K562 (cell line): ENCODE results near the gene ZNF652. TPM values are rescaled to one million over a fixed set of nuclear protein-coding genes. Genes with fewer than 3 reads are reported as not detected.

Experiments used
- DPF2 ChIP-seq: fragments of 450-650 bp; IDR thresholded peaks from 2 replicates; pipeline ENCODE4 v1.6.1; 2016
- HOXB6 ChIP-seq: fragments of 250-450 bp; sonication (Bioruptor Pico); IDR thresholded peaks from 2 replicates; pipeline ENCODE4 v1.5.1; 2022; ENCODE audit warnings: mild to moderate bottlenecking, borderline replicate concordance
- MCM2 ChIP-seq: fragments of 450-650 bp; IDR thresholded peaks from 2 replicates; pipeline ENCODE4 v1.6.1; 2017; ENCODE audit warnings: low read depth, mild to moderate bottlenecking
- MXI1 ChIP-seq: IDR thresholded peaks from 2 replicates; pipeline ENCODE4 v1.6.1; 2011; ENCODE audit warnings: low read depth, mild to moderate bottlenecking, improper control_type of control experiment, low read length
- NRF1 ChIP-seq, 2 experiments: fragments of 450-650 bp; IDR thresholded peaks in 1 of 2; conservative IDR thresholded peaks in 1 of 2; 2 replicates each; pipeline ENCODE4 v1.6.1; 2014; ENCODE audit warnings: mild to moderate bottlenecking in 2 of 2
- POLR2H ChIP-seq: IDR thresholded peaks from 2 replicates; pipeline ENCODE4 v1.6.1; 2016; ENCODE audit warnings: missing genetic modification characterization, low read depth, mild to moderate bottlenecking, control low read depth, missing compliant biosample characterization, moderate library complexity
- SMARCC2 ChIP-seq: fragments of 450-650 bp; IDR thresholded peaks from 2 replicates; pipeline ENCODE4 v1.6.1; 2017; ENCODE audit warnings: antibody characterized with exemption, moderate library complexity, mild to moderate bottlenecking, low read depth
- SRSF1 ChIP-seq: fragments of 200-400 bp; formaldehyde crosslinking; IDR thresholded peaks from 2 replicates; pipeline ENCODE4 v1.6.1; 2017; ENCODE audit warnings: mild to moderate bottlenecking, low read depth, low read length, moderate library complexity
- SRSF3 ChIP-seq: fragments of 200-400 bp; formaldehyde crosslinking; IDR thresholded peaks from 2 replicates; pipeline ENCODE4 v1.6.1; 2016; ENCODE audit warnings: mild to moderate bottlenecking, low read length, moderate library complexity; ENCODE audit not compliant: insufficient read depth
- ZBTB1 ChIP-seq: sonication (generic); formaldehyde crosslinking; IDR thresholded peaks from 2 replicates; pipeline ENCODE4 v1.8.1; 2023; ENCODE audit warnings: missing genetic modification reagents, low read depth, mild to moderate bottlenecking, borderline replicate concordance
- ZNF707 ChIP-seq: fragments of 250-450 bp; sonication (Bioruptor Pico); conservative IDR thresholded peaks from 2 replicates; pipeline ENCODE4 v1.8.0; 2022; ENCODE audit warnings: inconsistent platforms, mild to moderate bottlenecking, moderate library complexity
- ZNF766 ChIP-seq: fragments of 200-800 bp; sonication (Bioruptor generic); conservative IDR thresholded peaks from 2 replicates; pipeline ENCODE4 v1.6.1; 2016; ENCODE audit warnings: missing genetic modification characterization, missing compliant biosample characterization
- polyA plus RNA-seq, 8 experiments: library from polyadenylated mRNA; depleted of rRNA in 4 of 8; stranded (reverse) in 5 of 8; unstranded in 3 of 8; fragments of >200 nt; fragmentation: Nextera tagmentation in 2 of 8; fragmentation: Illumina TruSeq in 1 of 8; extraction: Ambion mirVana in 2 of 8; extraction: Trizol in 1 of 8; gene quantifications; 2 replicates each; pipeline versions ENCODE4 v1.2.1 to v1.2.3, GENCODE V29; 2011 to 2014; ENCODE audit warnings: inconsistent platforms in 1 of 8, missing spikeins in 1 of 8
- total RNA-seq, 7 experiments: library from RNA; depleted of rRNA in 6 of 7; stranded (reverse); fragments of >200 nt in 6 of 7; fragmentation: Illumina TruSeq in 2 of 7; extraction: Trizol in 2 of 7; gene quantifications; 2 replicates each; pipeline versions ENCODE4 v1.2.1 to v1.2.3, GENCODE V29; 2011 to 2021; ENCODE audit warnings: low replicate concordance in 1 of 7
- TF ChIP-seq, protein P1 (sequence below): fragments of 450-650 bp; IDR thresholded peaks from 2 replicates; pipeline ENCODE4 v1.6.1; 2016
- TF ChIP-seq, protein P2 (sequence below), 3 experiments: fragments of 200-800 bp in 1 of 3; fragments of 250-450 bp in 1 of 3; fragments of 450-650 bp in 1 of 3; sonication (Bioruptor Pico) in 1 of 3; sonication (Bioruptor generic) in 1 of 3; formaldehyde crosslinking in 1 of 3; IDR thresholded peaks; 2 replicates each; pipeline versions ENCODE4 v1.6.1 to v1.8.0; 2016 to 2022; ENCODE audit warnings: mild to moderate bottlenecking in 2 of 3, missing genetic modification characterization in 2 of 3, missing compliant biosample characterization in 1 of 3, moderate library complexity in 1 of 3
- TF ChIP-seq, protein P3 (sequence below), 2 experiments: fragments of 200-800 bp in 1 of 2; sonication (Bioruptor generic) in 1 of 2; sonication (generic) in 1 of 2; formaldehyde crosslinking in 1 of 2; IDR thresholded peaks in 1 of 2; conservative IDR thresholded peaks in 1 of 2; 2 replicates each; pipeline versions ENCODE4 v1.5.0 to v1.6.1; 2016 to 2020; ENCODE audit warnings: missing compliant biosample characterization in 1 of 2, missing genetic modification characterization in 1 of 2, missing genetic modification reagents in 1 of 2
- TF ChIP-seq, protein P4 (sequence below): sonication (generic); formaldehyde crosslinking; IDR thresholded peaks from 2 replicates; pipeline ENCODE4 v1.8.0; 2022; ENCODE audit warnings: mild to moderate bottlenecking, missing genetic modification reagents
- TF ChIP-seq, protein P5 (sequence below): fragments of 450-650 bp; conservative IDR thresholded peaks from 2 replicates; pipeline ENCODE4 v1.6.1; 2016; ENCODE audit warnings: missing genetic modification characterization, low read depth, mild to moderate bottlenecking, missing compliant biosample characterization, moderate library complexity

ZNF652 gene
- total and polyA plus RNA-seq, 9 of the 15 experiments (the other 6 are each of a cell fraction or from before 2014, with no cell fraction given), result 5.1 to 15.5 (median 7.8) TPM

DNA sequence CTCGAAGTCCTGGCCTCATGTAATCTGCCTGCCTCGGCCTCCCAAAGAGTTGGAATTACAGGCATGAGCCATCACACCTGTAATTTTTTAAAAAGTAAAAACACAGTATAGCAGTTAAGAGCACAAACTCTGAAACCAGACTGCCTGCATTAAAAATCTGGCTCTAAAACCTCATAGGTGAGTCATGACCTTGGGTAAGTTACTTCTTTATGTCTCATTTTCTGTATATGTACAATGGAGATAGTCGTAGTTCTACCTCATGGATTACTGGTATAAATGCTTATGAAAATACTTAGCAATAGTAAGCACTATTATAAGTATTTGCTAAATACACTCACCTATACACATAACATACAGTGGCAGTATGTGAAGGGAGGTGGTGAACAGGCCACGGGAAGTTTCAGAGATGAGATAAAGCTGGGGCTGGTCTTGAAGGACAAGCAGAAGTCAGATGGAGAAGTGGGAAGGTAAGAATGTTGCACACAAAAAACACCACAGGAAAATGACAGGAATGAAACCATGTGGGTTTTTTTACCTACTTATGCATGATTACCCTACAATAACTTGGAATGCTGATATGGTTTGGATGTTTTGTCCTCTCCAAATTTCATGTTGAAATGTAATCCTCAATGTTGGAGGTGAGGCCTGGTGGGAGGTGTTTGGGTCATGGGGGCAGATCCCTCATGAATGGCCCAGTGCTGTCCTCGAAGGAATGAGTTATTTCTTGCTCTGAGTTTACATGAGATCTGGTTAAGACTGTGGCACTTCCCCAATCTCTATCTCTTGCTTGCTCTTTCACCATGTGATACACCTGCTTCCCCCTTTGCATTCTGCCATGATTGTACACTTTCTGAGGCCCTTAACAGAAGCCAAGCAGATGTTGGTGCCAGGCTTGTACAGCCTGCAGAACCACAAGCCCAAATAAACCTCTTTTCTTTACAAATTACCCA, 33.9 kb downstream of the ZNF652 start (continued):
- TF ChIP-seq SMARCC2 (no peak), MCM2 (no peak), SRSF1 (no peak), MXI1 (no peak), HOXB6 (CRISPR knock-in tag) (no peak), ZNF707 (CRISPR knock-in tag) (no peak), ZNF766 (CRISPR knock-in tag) (peak; percentile 95), DPF2 (0 out of 2 replicates have a peak, but pooled peaks have one; percentile 16), ZBTB1 (CRISPR knock-in tag) (no peak), POLR2H (tag) (no peak), NRF1 (conservative IDR thresholded peaks at IDR 0.05 in 1 of 2, IDR thresholded peaks at IDR 0.05 in 1 of 2) (no peak), SRSF3 (no peak)
- TF ChIP-seq, protein P1, sequence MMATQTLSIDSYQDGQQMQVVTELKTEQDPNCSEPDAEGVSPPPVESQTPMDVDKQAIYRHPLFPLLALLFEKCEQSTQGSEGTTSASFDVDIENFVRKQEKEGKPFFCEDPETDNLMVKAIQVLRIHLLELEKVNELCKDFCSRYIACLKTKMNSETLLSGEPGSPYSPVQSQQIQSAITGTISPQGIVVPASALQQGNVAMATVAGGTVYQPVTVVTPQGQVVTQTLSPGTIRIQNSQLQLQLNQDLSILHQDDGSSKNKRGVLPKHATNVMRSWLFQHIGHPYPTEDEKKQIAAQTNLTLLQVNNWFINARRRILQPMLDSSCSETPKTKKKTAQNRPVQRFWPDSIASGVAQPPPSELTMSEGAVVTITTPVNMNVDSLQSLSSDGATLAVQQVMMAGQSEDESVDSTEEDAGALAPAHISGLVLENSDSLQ, result peak; percentile 59
- TF ChIP-seq, protein P2, sequence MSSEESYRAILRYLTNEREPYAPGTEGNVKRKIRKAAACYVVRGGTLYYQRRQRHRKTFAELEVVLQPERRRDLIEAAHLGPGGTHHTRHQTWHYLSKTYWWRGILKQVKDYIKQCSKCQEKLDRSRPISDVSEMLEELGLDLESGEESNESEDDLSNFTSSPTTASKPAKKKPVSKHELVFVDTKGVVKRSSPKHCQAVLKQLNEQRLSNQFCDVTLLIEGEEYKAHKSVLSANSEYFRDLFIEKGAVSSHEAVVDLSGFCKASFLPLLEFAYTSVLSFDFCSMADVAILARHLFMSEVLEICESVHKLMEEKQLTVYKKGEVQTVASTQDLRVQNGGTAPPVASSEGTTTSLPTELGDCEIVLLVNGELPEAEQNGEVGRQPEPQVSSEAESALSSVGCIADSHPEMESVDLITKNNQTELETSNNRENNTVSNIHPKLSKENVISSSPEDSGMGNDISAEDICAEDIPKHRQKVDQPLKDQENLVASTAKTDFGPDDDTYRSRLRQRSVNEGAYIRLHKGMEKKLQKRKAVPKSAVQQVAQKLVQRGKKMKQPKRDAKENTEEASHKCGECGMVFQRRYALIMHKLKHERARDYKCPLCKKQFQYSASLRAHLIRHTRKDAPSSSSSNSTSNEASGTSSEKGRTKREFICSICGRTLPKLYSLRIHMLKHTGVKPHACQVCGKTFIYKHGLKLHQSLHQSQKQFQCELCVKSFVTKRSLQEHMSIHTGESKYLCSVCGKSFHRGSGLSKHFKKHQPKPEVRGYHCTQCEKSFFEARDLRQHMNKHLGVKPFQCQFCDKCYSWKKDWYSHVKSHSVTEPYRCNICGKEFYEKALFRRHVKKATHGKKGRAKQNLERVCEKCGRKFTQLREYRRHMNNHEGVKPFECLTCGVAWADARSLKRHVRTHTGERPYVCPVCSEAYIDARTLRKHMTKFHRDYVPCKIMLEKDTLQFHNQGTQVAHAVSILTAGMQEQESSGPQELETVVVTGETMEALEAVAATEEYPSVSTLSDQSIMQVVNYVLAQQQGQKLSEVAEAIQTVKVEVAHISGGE (CRISPR knock-in tag; IDR thresholded peaks at IDR 0.05), result peak in 1 of 3 experiments; percentile 72; a peak in 2 of 6 replicates
- TF ChIP-seq, protein P3, sequence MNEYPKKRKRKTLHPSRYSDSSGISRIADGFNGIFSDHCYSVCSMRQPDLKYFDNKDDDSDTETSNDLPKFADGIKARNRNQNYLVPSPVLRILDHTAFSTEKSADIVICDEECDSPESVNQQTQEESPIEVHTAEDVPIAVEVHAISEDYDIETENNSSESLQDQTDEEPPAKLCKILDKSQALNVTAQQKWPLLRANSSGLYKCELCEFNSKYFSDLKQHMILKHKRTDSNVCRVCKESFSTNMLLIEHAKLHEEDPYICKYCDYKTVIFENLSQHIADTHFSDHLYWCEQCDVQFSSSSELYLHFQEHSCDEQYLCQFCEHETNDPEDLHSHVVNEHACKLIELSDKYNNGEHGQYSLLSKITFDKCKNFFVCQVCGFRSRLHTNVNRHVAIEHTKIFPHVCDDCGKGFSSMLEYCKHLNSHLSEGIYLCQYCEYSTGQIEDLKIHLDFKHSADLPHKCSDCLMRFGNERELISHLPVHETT (CRISPR knock-in tag; conservative IDR thresholded peaks at IDR 0.05 in 1 of 2, IDR thresholded peaks at IDR 0.05 in 1 of 2), result no peak
- TF ChIP-seq, protein P4, sequence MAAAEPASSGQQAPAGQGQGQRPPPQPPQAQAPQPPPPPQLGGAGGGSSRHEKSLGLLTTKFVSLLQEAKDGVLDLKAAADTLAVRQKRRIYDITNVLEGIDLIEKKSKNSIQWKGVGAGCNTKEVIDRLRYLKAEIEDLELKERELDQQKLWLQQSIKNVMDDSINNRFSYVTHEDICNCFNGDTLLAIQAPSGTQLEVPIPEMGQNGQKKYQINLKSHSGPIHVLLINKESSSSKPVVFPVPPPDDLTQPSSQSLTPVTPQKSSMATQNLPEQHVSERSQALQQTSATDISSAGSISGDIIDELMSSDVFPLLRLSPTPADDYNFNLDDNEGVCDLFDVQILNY, result no peak
- TF ChIP-seq, protein P5, sequence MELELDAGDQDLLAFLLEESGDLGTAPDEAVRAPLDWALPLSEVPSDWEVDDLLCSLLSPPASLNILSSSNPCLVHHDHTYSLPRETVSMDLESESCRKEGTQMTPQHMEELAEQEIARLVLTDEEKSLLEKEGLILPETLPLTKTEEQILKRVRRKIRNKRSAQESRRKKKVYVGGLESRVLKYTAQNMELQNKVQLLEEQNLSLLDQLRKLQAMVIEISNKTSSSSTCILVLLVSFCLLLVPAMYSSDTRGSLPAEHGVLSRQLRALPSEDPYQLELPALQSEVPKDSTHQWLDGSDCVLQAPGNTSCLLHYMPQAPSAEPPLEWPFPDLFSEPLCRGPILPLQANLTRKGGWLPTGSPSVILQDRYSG (tag), result no peak
